GM10248 (cell line): ENCODE results near the gene CNTNAP2.

Experiments used
- CTCF ChIA-PET: fragments of 300-600 bp; sonication (Branson Sonifier 250); formaldehyde crosslinking; extraction: SDS; loops from one replicate; lab custom pipeline; 2021; ENCODE audit warnings: antibody characterized with exemption; lab: Yijun Ruan, JAX
- POLR2A ChIA-PET: fragments of 350-650 bp; sonication (Branson Sonifier 250); formaldehyde crosslinking; extraction: SDS; loops from one replicate; lab custom pipeline; 2020; ENCODE audit warnings: antibody characterized with exemption; lab: Yijun Ruan, JAX
- DNase-seq: peaks from one replicate; pipeline ENCODE4 v3.0.0; 2012; ENCODE audit errors: extremely low spot score
- TF ChIP-seq, protein P1 (sequence below): IDR thresholded peaks from 2 replicates; pipeline ENCODE4 v1.5.1; 2012; ENCODE audit warnings: mild to moderate bottlenecking, low read depth; ENCODE audit errors: extremely low read depth, missing control alignments, control extremely low read depth

CNTNAP2 gene

DNA sequence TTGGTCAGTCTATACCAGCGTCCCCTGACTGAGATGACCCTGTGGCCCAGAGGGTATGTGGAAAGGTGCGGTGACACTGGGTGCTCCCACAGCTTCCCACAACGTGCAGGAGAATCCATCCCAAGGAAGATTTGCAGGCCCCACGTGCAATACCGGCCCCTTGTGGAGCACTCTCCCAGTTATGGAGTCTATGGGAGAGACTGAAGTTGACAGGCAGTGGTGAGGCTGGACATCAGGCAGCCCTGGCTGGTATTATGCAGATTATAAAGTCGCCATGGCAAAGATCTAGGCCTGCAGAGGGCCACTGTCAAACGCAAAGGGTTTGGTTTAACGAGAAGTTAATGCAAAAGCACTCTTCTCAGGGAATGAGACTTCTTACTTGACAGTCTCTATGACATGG is 2039.2 kb downstream of the CNTNAP2 start:
- POLR2A ChIA-PET = no interaction called here
- TF ChIP-seq, protein P1, sequence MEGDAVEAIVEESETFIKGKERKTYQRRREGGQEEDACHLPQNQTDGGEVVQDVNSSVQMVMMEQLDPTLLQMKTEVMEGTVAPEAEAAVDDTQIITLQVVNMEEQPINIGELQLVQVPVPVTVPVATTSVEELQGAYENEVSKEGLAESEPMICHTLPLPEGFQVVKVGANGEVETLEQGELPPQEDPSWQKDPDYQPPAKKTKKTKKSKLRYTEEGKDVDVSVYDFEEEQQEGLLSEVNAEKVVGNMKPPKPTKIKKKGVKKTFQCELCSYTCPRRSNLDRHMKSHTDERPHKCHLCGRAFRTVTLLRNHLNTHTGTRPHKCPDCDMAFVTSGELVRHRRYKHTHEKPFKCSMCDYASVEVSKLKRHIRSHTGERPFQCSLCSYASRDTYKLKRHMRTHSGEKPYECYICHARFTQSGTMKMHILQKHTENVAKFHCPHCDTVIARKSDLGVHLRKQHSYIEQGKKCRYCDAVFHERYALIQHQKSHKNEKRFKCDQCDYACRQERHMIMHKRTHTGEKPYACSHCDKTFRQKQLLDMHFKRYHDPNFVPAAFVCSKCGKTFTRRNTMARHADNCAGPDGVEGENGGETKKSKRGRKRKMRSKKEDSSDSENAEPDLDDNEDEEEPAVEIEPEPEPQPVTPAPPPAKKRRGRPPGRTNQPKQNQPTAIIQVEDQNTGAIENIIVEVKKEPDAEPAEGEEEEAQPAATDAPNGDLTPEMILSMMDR = no peak
- CTCF ChIA-PET = interaction anchor here (1.7 to 3.1 kb wide), 2 partner anchors 13 to 32 kb away, joined by 3 to 11 read pairs; no protein-coding TSS in a partner anchor
- DNase-seq = no peak

DNA sequence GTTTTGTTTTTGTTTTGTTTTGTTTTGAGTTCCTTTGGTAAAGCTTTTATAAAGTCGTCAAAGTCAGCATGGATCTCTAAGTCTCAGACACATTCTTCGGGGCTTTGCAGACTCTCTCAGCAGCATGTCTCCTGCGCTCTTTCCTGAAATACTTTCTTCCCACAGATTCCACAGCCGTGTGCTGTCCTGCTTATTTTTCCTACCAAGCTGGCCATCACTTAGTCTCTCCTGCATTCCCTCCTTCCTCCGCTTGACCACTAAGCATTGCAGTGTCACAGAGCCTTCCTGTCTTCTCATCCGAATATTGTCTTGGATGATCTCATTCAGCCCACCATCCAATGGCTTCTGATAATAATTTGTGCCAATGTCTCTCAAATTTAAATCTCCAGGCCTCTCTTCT is 2039.6 kb downstream of the CNTNAP2 start:
- CTCF ChIA-PET = interaction anchor here (1.7 kb wide), 1 partner anchor 32 kb away, joined by 3 read pairs; no protein-coding TSS in a partner anchor
- TF ChIP-seq, protein P1 = no peak
- no peak for DNase-seq
- POLR2A ChIA-PET = no interaction called here

DNA sequence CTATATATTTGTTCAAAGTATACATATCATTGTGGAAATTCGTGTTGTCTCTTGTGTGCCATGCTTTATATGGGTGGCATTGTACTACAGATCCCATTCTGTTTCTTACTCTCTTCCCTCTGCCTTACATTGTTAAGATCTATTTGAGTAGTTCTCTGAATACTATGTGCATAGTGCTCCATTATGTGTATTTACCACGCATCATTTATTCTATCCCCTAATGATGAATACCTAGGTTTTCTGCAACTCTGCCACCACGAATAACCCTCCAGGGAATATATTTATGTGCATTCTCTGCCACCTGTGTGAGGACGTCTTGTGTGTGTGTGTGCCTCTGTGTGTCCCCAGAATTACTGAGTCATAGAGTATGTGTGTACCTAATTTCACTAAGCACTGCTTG is 2042.7 kb downstream of the CNTNAP2 start:
- POLR2A ChIA-PET = no interaction called here

DNA sequence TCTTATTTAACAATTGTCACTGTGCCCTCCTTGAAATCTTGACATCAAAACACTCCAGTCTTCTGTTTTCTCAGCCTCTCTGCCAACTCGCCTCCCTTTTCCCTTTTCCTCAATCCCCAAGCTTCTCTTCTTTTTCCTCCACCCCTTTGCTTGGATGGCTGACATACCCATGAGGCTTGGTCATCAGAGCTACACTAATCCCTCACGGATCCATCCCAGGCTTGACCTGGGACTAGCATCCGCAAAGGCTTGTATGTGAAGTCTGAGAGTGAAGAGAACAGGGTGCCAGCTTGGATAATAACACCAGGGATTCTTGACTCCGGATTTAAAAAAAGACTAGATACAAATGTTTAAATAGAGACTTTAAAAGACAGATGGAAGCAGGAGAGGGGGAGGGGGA is 2045.2 kb downstream of the CNTNAP2 start:
- CTCF ChIA-PET = interaction anchor here (1.4 kb wide), 1 partner anchor 13 kb away, joined by 3 read pairs; no protein-coding TSS in a partner anchor
- TF ChIP-seq, protein P1 = no peak
- DNase-seq = no peak
- POLR2A ChIA-PET = no interaction called here

More for the DNA sequence above, 2042.7 kb downstream of the CNTNAP2 start:
- no peak for DNase-seq
- TF ChIP-seq, protein P1 = no peak
- CTCF ChIA-PET = interaction anchor here (1.7 kb wide), 1 partner anchor 14 kb away, joined by 3 read pairs; no protein-coding TSS in a partner anchor

DNA sequence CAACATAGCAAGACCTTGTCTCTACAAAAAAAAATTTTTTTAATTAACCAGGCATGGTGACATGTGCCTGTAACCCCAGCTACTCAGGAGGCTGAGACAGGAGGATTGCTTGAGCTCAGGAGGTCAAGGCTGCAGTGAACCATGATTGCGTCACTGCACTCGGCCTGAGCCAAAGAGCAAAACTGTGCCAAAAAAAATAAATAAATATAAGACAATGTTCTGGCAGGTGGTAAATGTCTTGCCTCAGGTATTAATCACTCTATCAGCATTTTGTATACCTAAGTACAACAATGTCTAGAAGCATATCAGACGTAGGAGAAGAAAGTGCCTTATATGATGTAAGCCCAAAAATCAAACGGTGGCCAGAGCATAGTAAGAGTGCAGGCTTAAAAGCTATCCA is 2046.2 kb downstream of the CNTNAP2 start:
- ChIA-PET CTCF (interaction anchor here (1.3 to 2.0 kb wide), 3 partner anchors 10 to 80 kb away, joined by 3 to 8 read pairs (median 3); no protein-coding TSS in a partner anchor), POLR2A (no interaction called here)
- TF ChIP-seq, protein P1 = no peak
- no peak for DNase-seq

DNA sequence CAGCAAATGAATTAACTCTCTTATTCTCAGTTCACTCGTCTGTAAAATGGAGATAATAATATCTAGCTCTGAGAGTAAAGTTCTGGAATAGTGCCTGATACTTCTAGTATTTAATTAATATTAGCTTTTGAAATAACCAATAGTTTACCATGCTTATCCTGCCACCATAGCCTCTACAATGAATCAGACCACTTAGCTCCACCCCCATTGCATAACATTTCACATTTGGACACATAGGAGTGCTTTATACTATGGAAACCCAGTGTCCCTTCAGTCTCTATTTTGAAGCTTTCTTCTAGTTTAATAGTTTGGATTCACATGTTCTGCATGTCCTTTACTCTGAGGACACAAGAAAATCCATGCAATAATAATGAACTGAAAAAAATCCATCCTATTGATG is 2046.6 kb downstream of the CNTNAP2 start:
- ChIA-PET POLR2A (no interaction called here), CTCF (interaction anchor here (1.3 to 2.0 kb wide), 3 partner anchors 10 to 79 kb away, joined by 3 to 8 read pairs (median 3); no protein-coding TSS in a partner anchor)
- DNase-seq = no peak
- TF ChIP-seq, protein P1 = no peak
